ENCODE results near the gene DOCK3.

DOCK3 gene

GRCh38 chr3:50674349-50675178, at the start of gene DOCK3:
Gene DOCK3, plus strand, starts transcription at chr3:50674927. Its CDS starts 337 bp downstream, at chr3:50675264.
- no peak for DNase-seq (ENCODE audit: low read depth, low spot score)
- TF ChIP-seq POLR2AphosphoS5 (IDR thresholded peaks at IDR 0.05; ENCODE audit: borderline replicate concordance, low read depth, low read length) = no peak
- no peak for TF ChIP-seq FOXP2 (optimal IDR thresholded peaks at IDR 0.05; ENCODE audit: control extremely low read depth, extremely low read length, insufficient read depth)
- TF ChIP-seq EZH2 (IDR thresholded peaks at IDR 0.05) = no peak
- Histone ChIP-seq H3K9ac (ENCODE audit: insufficient read length) (no peak within 1 kb of the TSS), H3K4me3 (no peak within 1 kb of the TSS; the same call in 1 of the 2 replicates), H3K27ac (no peak within 1 kb of the TSS), H3K36me3 (ENCODE audit: insufficient read depth, low read length) (no peaks in the 10 kb centered on the region), H3K9me3 (ENCODE audit: low read depth, low read length) (no peaks in the 10 kb centered on the region)

GRCh38 chr3:50625231-50626182, 49.2 kb upstream of the DOCK3 start:
- TF ChIP-seq FOXP2 (optimal IDR thresholded peaks at IDR 0.05; ENCODE audit: control extremely low read depth, extremely low read length, insufficient read depth) (no peak), POLR2AphosphoS5 (IDR thresholded peaks at IDR 0.05; ENCODE audit: borderline replicate concordance, low read depth, low read length) (no peak), EZH2 (IDR thresholded peaks at IDR 0.05) (no peak)
- Histone ChIP-seq H3K9me3 (ENCODE audit: low read depth, low read length) (no peaks in the 10 kb centered on the region), H3K27ac (no peak overlapping the region), H3K9ac (ENCODE audit: insufficient read length) (no peak overlapping the region), H3K36me3 (ENCODE audit: insufficient read depth, low read length) (no peaks in the 10 kb centered on the region), H3K4me3 (no peak overlapping the region)
- DNase-seq (ENCODE audit: low read depth, low spot score) = no peak

GRCh38 chr3:50626401-50626800, 48.3 kb upstream of the DOCK3 start:
- Histone ChIP-seq H3K4me3 (no peak overlapping the region), H3K27ac (no peak overlapping the region), H3K9me3 (ENCODE audit: low read depth, low read length) (no peaks in the 10 kb centered on the region), H3K36me3 (ENCODE audit: insufficient read depth, low read length) (no peaks in the 10 kb centered on the region), H3K9ac (ENCODE audit: insufficient read length) (no peak overlapping the region)
- TF ChIP-seq EZH2 (IDR thresholded peaks at IDR 0.05) (no peak), POLR2AphosphoS5 (IDR thresholded peaks at IDR 0.05; ENCODE audit: borderline replicate concordance, low read depth, low read length) (no peak), FOXP2 (optimal IDR thresholded peaks at IDR 0.05; ENCODE audit: control extremely low read depth, extremely low read length, insufficient read depth) (no peak)
- no peak for DNase-seq (ENCODE audit: low read depth, low spot score)

GRCh38 chr3:50627407-50628051, 47.2 kb upstream of the DOCK3 start:
- Histone ChIP-seq H3K4me3 (no peak overlapping the region), H3K9me3 (ENCODE audit: low read depth, low read length) (no peaks in the 10 kb centered on the region), H3K36me3 (ENCODE audit: insufficient read depth, low read length) (no peaks in the 10 kb centered on the region), H3K9ac (ENCODE audit: insufficient read length) (no peak overlapping the region), H3K27ac (no peak overlapping the region)
- TF ChIP-seq EZH2 (IDR thresholded peaks at IDR 0.05) (no peak), FOXP2 (optimal IDR thresholded peaks at IDR 0.05; ENCODE audit: control extremely low read depth, extremely low read length, insufficient read depth) (no peak), POLR2AphosphoS5 (IDR thresholded peaks at IDR 0.05; ENCODE audit: borderline replicate concordance, low read depth, low read length) (no peak)
- no peak for DNase-seq (ENCODE audit: low read depth, low spot score)

- TF ChIP-seq POLR2AphosphoS5 (IDR thresholded peaks at IDR 0.05; ENCODE audit: borderline replicate concordance, low read depth, low read length) = no peak
- no peak for TF ChIP-seq EZH2 (IDR thresholded peaks at IDR 0.05)
- no peak for TF ChIP-seq FOXP2 (optimal IDR thresholded peaks at IDR 0.05; ENCODE audit: control extremely low read depth, extremely low read length, insufficient read depth)
- no peak overlapping the region for H3K4me3 ChIP-seq
- H3K9ac ChIP-seq (ENCODE audit: insufficient read length) = no peak overlapping the region
- H3K36me3 ChIP-seq (ENCODE audit: insufficient read depth, low read length) = no peaks in the 10 kb centered on the region
- no peak overlapping the region for H3K27ac ChIP-seq
- no peak for DNase-seq (ENCODE audit: low read depth, low spot score)
- H3K9me3 ChIP-seq (ENCODE audit: low read depth, low read length) = no peaks in the 10 kb centered on the region
Measured at GRCh38 chr3:50628601-50629000, 46.1 kb upstream of the DOCK3 start.

GRCh38 chr3:50630394-50630793, 44.3 kb upstream of the DOCK3 start:
- TF ChIP-seq FOXP2 (optimal IDR thresholded peaks at IDR 0.05; ENCODE audit: control extremely low read depth, extremely low read length, insufficient read depth) (no peak), EZH2 (IDR thresholded peaks at IDR 0.05) (no peak), POLR2AphosphoS5 (IDR thresholded peaks at IDR 0.05; ENCODE audit: borderline replicate concordance, low read depth, low read length) (no peak)
- Histone ChIP-seq H3K4me3 (no peak overlapping the region), H3K36me3 (ENCODE audit: insufficient read depth, low read length) (no peaks in the 10 kb centered on the region), H3K9me3 (ENCODE audit: low read depth, low read length) (no peaks in the 10 kb centered on the region), H3K27ac (no peak overlapping the region), H3K9ac (ENCODE audit: insufficient read length) (no peak overlapping the region)
- no peak for DNase-seq (ENCODE audit: low read depth, low spot score)

GRCh38 chr3:50630877-50631276, 43.9 kb upstream of the DOCK3 start:
- Histone ChIP-seq H3K4me3 (no peak overlapping the region), H3K27ac (no peak overlapping the region), H3K9ac (ENCODE audit: insufficient read length) (no peak overlapping the region), H3K9me3 (ENCODE audit: low read depth, low read length) (no peaks in the 10 kb centered on the region), H3K36me3 (ENCODE audit: insufficient read depth, low read length) (no peaks in the 10 kb centered on the region)
- TF ChIP-seq FOXP2 (optimal IDR thresholded peaks at IDR 0.05; ENCODE audit: control extremely low read depth, extremely low read length, insufficient read depth) = no peak
- TF ChIP-seq POLR2AphosphoS5 (IDR thresholded peaks at IDR 0.05; ENCODE audit: borderline replicate concordance, low read depth, low read length) = no peak
- TF ChIP-seq EZH2 (IDR thresholded peaks at IDR 0.05) = no peak
- DNase-seq (ENCODE audit: low read depth, low spot score) = no peak

- no peaks in the 10 kb centered on the region for H3K36me3 ChIP-seq (ENCODE audit: insufficient read depth, low read length)
- no peak for DNase-seq (ENCODE audit: low read depth, low spot score)
- H3K9me3 ChIP-seq (ENCODE audit: low read depth, low read length) = no peaks in the 10 kb centered on the region
- H3K4me3 ChIP-seq = no peak overlapping the region
- H3K9ac ChIP-seq (ENCODE audit: insufficient read length) = no peak overlapping the region
- TF ChIP-seq FOXP2 (optimal IDR thresholded peaks at IDR 0.05; ENCODE audit: control extremely low read depth, extremely low read length, insufficient read depth) (no peak), EZH2 (IDR thresholded peaks at IDR 0.05) (no peak), POLR2AphosphoS5 (IDR thresholded peaks at IDR 0.05; ENCODE audit: borderline replicate concordance, low read depth, low read length) (no peak)
- no peak overlapping the region for H3K27ac ChIP-seq
Measured at GRCh38 chr3:50632450-50632849, 42.3 kb upstream of the DOCK3 start.
